Smooth muscle cell (in vitro differentiated cells): ENCODE results near the gene CD19. TPM values are rescaled to one million over a fixed set of nuclear protein-coding genes. Genes with fewer than 3 reads are reported as not detected.

Source experiments
- DNase-seq: peaks from one replicate; lab custom pipeline; 2025; ENCODE audit not compliant: unreplicated experiment; lab: John Stamatoyannopoulos, UW
- H2AFZ ChIP-seq: fragments of 200-600 bp; sonication (generic); 2 replicates; pipeline ENCODE4 v1.6.0; 2016; ENCODE audit warnings: antibody characterized with exemption, low read depth, mild to moderate bottlenecking
- H3F3A ChIP-seq: fragments of 200-600 bp; sonication (generic); 2 replicates; pipeline ENCODE4 v1.6.0; 2017; ENCODE audit warnings: antibody characterized with exemption, low read depth
- H3K27ac ChIP-seq: fragments of 200-600 bp; sonication (generic); 2 replicates; pipeline ENCODE4 v1.5.1; 2016; ENCODE audit warnings: low read depth, mild to moderate bottlenecking
- H3K27me3 ChIP-seq: fragments of 200-600 bp; sonication (generic); 2 replicates; pipeline ENCODE4 v1.6.1; 2016; ENCODE audit warnings: low read depth, mild to moderate bottlenecking
- H3K36me3 ChIP-seq: fragments of 200-600 bp; sonication (generic); 2 replicates; pipeline ENCODE4 v1.5.1; 2016; ENCODE audit warnings: low read depth
- H3K4me1 ChIP-seq: fragments of 200-600 bp; sonication (generic); 2 replicates; pipeline ENCODE4 v1.5.1; 2016; ENCODE audit warnings: low read depth
- H3K4me2 ChIP-seq: fragments of 200-600 bp; sonication (generic); 2 replicates; pipeline ENCODE4 v1.6.0; 2016; ENCODE audit warnings: mild to moderate bottlenecking
- H3K4me3 ChIP-seq: fragments of 200-600 bp; sonication (generic); 2 replicates; pipeline ENCODE4 v1.5.1; 2016; ENCODE audit warnings: mild to moderate bottlenecking
- H3K79me2 ChIP-seq: fragments of 200-600 bp; sonication (generic); 2 replicates; pipeline ENCODE4 v1.6.0; 2016; ENCODE audit warnings: low read depth, mild to moderate bottlenecking
- H3K9ac ChIP-seq: fragments of 200-600 bp; sonication (generic); 2 replicates; pipeline ENCODE4 v1.6.0; 2016; ENCODE audit warnings: low read depth
- H3K9me3 ChIP-seq: fragments of 200-600 bp; sonication (generic); replicated peaks from 2 replicates; pipeline ENCODE4 v1.5.1; 2016; ENCODE audit warnings: low read depth
- H4K20me1 ChIP-seq: fragments of 200-600 bp; sonication (generic); 2 replicates; pipeline ENCODE4 v1.6.0; 2016; ENCODE audit warnings: low read depth
- WGBS: methylation state at CpG from one replicate; pipeline ENCODE4 v1.1.7; 2016; ENCODE audit warnings: low lambda C conversion rate; 5-methylcytosine and 5-hydroxymethylcytosine counted together
- polyA plus RNA-seq: library from polyadenylated mRNA; unstranded; fragments of >200 nt; fragmentation: Nextera tagmentation; extraction: Ambion mirVana; gene quantifications from 2 replicates; pipeline ENCODE4 v1.2.1, GENCODE V29; 2016
- total RNA-seq: library from RNA; depleted of rRNA; stranded (reverse); fragments of >200 nt; gene quantifications from 2 replicates; pipeline ENCODE4 v1.2.3, GENCODE V29; 2014
- TF ChIP-seq, protein P1 (sequence below): fragments of 200-600 bp; sonication (generic); IDR thresholded peaks from 2 replicates; pipeline ENCODE4 v1.5.1; 2017; ENCODE audit warnings: borderline replicate concordance, mild to moderate bottlenecking, antibody characterized with exemption; ENCODE audit not compliant: insufficient read depth, poor library complexity, severe bottlenecking

CD19 gene
- total and polyA plus RNA-seq, 2 experiments from 2014 or later: not detected

GRCh38 chr16:28946681-28947080 is 14.9 kb downstream of the CD19 start:
- H3K9ac ChIP-seq: no peak overlapping the region
- H3F3A ChIP-seq: no peaks in the 10 kb centered on the region
- H3K27me3 ChIP-seq: no peaks in the 10 kb centered on the region
- H3K27ac ChIP-seq: no peak overlapping the region
- TF ChIP-seq, protein P1, sequence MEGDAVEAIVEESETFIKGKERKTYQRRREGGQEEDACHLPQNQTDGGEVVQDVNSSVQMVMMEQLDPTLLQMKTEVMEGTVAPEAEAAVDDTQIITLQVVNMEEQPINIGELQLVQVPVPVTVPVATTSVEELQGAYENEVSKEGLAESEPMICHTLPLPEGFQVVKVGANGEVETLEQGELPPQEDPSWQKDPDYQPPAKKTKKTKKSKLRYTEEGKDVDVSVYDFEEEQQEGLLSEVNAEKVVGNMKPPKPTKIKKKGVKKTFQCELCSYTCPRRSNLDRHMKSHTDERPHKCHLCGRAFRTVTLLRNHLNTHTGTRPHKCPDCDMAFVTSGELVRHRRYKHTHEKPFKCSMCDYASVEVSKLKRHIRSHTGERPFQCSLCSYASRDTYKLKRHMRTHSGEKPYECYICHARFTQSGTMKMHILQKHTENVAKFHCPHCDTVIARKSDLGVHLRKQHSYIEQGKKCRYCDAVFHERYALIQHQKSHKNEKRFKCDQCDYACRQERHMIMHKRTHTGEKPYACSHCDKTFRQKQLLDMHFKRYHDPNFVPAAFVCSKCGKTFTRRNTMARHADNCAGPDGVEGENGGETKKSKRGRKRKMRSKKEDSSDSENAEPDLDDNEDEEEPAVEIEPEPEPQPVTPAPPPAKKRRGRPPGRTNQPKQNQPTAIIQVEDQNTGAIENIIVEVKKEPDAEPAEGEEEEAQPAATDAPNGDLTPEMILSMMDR: no peak
- no peak for DNase-seq
- no peaks in the 10 kb centered on the region for H4K20me1 ChIP-seq
- 89% methylated on average over 4 of the region's 4 CpGs for WGBS
- H3K36me3 ChIP-seq: no peaks in the 10 kb centered on the region
- no peak overlapping the region for H3K4me2 ChIP-seq
- no peak overlapping the region for H2AFZ ChIP-seq
- no peaks in the 10 kb centered on the region for H3K9me3 ChIP-seq
- no peak overlapping the region for H3K4me3 ChIP-seq
- H3K4me1 ChIP-seq: no peaks in the 10 kb centered on the region
- peaks cover 6% of the 10 kb centered on the region for H3K79me2 ChIP-seq

DNA sequence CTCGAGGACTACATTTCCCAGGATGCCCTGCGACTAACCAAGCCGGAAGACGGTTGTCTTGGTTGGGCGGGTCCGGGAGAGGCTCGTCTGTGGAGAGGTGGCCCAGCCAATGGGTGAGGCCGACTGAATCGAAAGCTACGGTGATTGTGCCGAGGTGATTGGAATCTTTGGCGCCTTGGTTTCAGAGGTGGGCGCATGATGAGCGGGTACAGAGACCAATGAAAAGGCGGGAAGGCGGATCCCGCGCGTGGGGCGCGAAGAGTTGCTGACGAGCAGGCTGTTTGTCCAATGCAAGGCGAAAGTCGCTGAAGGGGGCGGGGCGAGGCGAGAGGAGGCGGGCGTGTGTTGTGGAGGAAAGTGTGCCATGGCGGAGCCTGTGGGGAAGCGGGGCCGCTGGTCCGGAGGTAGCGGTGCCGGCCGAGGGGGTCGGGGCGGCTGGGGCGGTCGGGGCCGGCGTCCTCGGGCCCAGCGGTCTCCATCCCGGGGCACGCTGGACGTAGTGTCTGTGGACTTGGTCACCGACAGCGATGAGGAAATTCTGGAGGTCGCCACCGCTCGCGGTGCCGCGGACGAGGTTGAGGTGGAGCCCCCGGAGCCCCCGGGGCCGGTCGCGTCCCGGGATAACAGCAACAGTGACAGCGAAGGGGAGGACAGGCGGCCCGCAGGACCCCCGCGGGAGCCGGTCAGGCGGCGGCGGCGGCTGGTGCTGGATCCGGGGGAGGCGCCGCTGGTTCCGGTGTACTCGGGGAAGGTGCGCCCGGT is 19.1 kb downstream of the CD19 start, which contains the start of gene NFATC2IP:
TSS of gene NFATC2IP (plus strand) at position 290 of the 762 bp plus-strand sequence. CDS start at position 365, 75 bp downstream.
- Histone ChIP-seq H4K20me1 (no peaks in the 10 kb centered on the region), H3K79me2 (peaks cover 17% of the 10 kb centered on the region), H3K4me3 (peak within 1 kb of the TSS; percentile 93), H3K9ac (peak within 1 kb of the TSS; percentile 82), H3K27me3 (no peaks in the 10 kb centered on the region), H2AFZ (peak within 1 kb of the TSS; percentile 96), H3K9me3 (no peaks in the 10 kb centered on the region), H3K4me2 (peak within 1 kb of the TSS; percentile 90), H3F3A (no peaks in the 10 kb centered on the region), H3K36me3 (no peaks in the 10 kb centered on the region), H3K27ac (peak within 1 kb of the TSS; percentile 7), H3K4me1 (no peaks in the 10 kb centered on the region)
- peak; percentile 97 for DNase-seq
- under 1% methylated on average over 59 of the region's 79 CpGs for WGBS
- TF ChIP-seq, protein P1: no peak

- Histone ChIP-seq H2AFZ (peak overlapping the region; percentile 96), H3K4me1 (no peaks in the 10 kb centered on the region), H3K27ac (peak overlapping the region; percentile 7), H3K27me3 (no peaks in the 10 kb centered on the region), H3K9me3 (no peaks in the 10 kb centered on the region), H3K4me2 (peak overlapping the region; percentile 90), H3K36me3 (no peaks in the 10 kb centered on the region), H3K79me2 (peaks cover 17% of the 10 kb centered on the region), H3F3A (no peaks in the 10 kb centered on the region), H3K9ac (peak overlapping the region; percentile 82), H4K20me1 (no peaks in the 10 kb centered on the region), H3K4me3 (peak overlapping the region; percentile 93)
- 3% methylated on average over 17 of the region's 17 CpGs for WGBS
- TF ChIP-seq, protein P1: no peak
- no peak for DNase-seq
These were observed 19.7 kb downstream of the CD19 start for GRCh38 chr16:28951410-28951943.

DNA sequence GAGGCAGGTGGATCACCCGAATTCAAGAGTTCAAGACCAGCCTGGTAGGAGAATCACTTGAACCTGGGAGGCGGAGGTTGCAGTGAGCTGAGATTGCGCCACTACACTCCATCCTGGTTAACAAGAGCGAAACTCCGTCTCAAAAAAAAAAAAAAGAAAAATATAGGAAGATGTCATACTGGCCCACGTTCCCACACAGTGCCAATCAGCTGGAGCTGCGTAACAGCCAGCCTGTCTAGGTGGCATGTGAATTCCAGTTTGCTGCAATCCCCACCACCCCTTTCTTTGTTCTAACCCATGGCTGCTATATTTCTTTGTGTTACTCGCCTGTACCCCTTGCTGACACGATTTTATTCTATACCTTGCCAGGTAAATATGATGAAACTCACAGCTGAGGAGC is 26.4 kb downstream of the CD19 start:
- Histone ChIP-seq H3K9ac (no peak overlapping the region), H3K9me3 (no peaks in the 10 kb centered on the region), H2AFZ (no peak overlapping the region), H3K79me2 (peaks cover 4% of the 10 kb centered on the region), H4K20me1 (no peaks in the 10 kb centered on the region), H3K4me2 (no peak overlapping the region), H3F3A (no peaks in the 10 kb centered on the region), H3K27me3 (no peaks in the 10 kb centered on the region), H3K4me3 (no peak overlapping the region), H3K4me1 (no peaks in the 10 kb centered on the region), H3K36me3 (peaks cover 4% of the 10 kb centered on the region), H3K27ac (no peak overlapping the region)
- 98% methylated on average over 9 of the region's 9 CpGs for WGBS
- TF ChIP-seq, protein P1: no peak
- DNase-seq: no peak
